Endometrium (tissue), 2 donors: ENCODE results near the gene OR1N2.
"Not testable (repeated sequence)": the region's sequence is repeated elsewhere in the genome, so short reads cannot be mapped to it uniquely, and the experiment has no call there.

ENCODE experiments used
- FAIRE-seq: peaks from 2 replicates; lab custom pipeline; 2012; peaks lifted over from hg19 to GRCh38; lab: Jason Lieb, UNC
- donor health status: control.
- donor health status: control.

The OR1N2 gene

DNA sequence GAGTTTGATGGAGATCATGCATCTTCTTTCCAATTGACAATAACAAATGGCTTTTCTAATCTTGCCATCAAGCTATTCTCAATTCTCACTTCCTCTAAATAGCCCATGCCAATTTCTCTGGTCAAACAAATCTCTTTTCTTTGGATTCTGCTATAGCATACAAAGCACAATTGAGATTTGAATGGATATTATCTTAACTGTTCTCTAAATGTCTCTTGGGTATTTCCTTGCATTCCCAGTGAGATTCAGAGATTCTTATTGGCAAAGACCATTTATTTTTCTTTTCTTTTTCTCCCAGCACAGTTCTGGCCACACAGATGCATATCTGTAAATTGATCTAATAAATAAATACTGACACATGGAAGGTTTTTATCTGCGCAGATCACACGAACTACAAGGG, at the start of gene OR1N2:
OR1N2 (plus strand) TSS at position 301 of the 400 bp plus-strand sequence. CDS start 100 bp downstream, outside the sequence.
- FAIRE-seq: no peak

GRCh38 chr9:122506964-122507363, 45.9 kb upstream of the OR1N2 start:
- no peak for FAIRE-seq

DNA sequence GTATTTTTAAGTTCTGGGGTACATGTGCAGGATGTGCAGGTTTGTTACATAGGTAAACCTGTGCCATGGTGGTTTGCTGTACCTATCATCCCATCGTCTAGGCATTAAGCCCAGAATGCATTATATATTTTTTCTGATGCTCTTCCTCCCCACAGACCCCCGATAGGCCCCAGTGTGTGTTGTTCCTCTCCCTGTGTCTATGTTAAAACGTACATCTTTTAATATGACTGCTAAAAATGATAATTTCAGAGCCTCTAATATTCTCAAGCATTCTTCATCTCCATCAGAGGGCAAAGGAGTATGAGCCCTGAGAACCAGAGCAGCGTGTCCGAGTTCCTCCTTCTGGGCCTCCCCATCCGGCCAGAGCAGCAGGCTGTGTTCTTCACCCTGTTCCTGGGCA, 42.4 kb upstream of the OR1N2 start, which contains the start of gene OR1J2:
OR1J2 (plus strand) TSS at position 301 of the 400 bp plus-strand sequence; CDS start at position 301, 0 bp downstream.
- FAIRE-seq: no peak

GRCh38 chr9:122518226-122518625, 34.7 kb upstream of the OR1N2 start:
- no peak for FAIRE-seq

DNA sequence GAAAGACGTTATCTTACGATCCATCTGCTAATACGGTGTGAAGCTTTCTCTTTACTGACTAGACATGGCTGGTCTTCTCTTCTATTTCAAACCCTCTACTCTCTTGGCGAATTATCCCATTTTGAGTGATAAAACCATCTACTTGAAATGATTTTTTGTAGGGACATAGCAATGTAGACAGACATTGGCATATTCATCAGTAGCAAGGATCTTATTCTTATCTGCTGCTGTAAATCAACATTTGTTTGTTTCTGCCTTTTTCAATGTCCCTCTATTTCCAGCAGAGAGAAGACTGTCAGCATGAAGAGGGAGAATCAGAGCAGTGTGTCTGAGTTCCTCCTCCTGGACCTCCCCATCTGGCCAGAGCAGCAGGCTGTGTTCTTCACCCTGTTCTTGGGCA, 34.1 kb upstream of the OR1N2 start, which contains the start of gene OR1J4:
OR1J4 (plus strand) TSS at position 301 of the 400 bp plus-strand sequence; CDS start at position 301, 0 bp downstream.
- FAIRE-seq: no peak

DNA sequence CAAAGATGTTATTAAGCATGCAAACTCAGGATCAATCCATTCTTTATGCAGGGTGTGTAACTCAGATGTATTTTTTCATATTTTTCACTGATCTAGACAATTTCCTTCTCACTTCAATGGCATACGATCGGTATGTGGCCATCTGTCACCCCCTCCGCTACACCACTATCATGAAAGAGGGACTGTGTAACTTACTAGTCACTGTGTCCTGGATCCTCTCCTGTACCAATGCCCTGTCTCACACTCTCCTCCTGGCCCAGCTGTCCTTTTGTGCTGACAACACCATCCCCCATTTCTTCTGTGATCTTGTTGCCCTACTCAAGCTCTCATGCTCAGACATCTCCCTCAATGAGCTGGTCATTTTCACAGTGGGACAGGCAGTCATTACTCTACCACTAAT, 33.5 kb upstream of the OR1N2 start:
- FAIRE-seq: no peak

DNA sequence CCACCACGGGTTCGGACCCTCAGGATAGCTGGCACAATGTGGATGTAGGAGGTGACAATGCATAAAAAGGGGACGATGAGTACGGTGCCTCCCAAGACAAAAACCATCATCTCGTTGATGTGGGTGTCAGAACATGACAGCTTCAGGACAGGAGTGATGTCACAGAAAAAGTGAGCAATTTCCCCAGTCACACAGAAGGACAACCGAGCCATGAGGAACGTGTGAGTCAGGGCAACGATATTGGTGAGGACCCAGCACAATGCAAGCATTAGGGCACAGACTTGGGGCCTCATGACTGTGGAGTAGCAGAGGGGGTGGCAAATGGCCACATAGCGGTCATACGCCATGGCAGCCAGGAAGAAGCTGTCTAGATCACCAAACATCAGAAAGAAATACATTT, 26.3 kb upstream of the OR1N2 start:
- FAIRE-seq: no peak

GRCh38 chr9:122527193-122527592, 25.7 kb upstream of the OR1N2 start, which contains the start of gene OR1N1:
Gene OR1N1 (minus strand): TSS chr9:122527293. CDS start chr9:122527293, 0 bp downstream.
- FAIRE-seq: no peak

GRCh38 chr9:122531157-122531556, 21.8 kb upstream of the OR1N2 start:
- FAIRE-seq: not testable (repeated sequence)

- FAIRE-seq: peak; percentile 91
Observed at GRCh38 chr9:122536134-122536533, 16.8 kb upstream of the OR1N2 start.

DNA sequence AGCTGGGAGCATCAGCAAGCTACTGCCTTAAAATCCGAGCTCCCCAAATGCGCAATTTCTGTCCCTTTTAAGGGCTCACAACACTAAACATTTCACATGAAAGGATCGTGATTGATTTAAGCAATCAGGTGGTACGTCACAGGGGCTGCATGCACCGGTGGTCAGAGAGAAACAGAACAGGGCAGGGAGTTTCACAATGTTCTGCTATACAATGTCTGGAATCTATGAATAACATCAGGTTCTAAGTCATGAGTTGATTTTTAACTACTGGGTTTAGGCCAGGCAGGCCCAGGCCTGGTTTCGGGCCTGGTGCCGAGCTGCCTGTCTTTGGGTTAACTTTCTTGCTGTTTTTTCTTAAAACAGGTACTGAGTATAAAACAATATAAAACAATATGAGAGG, 15.8 kb upstream of the OR1N2 start:
- FAIRE-seq: not testable (repeated sequence)

- FAIRE-seq: no peak
Observed at GRCh38 chr9:122538757-122539156, 14.2 kb upstream of the OR1N2 start.

DNA sequence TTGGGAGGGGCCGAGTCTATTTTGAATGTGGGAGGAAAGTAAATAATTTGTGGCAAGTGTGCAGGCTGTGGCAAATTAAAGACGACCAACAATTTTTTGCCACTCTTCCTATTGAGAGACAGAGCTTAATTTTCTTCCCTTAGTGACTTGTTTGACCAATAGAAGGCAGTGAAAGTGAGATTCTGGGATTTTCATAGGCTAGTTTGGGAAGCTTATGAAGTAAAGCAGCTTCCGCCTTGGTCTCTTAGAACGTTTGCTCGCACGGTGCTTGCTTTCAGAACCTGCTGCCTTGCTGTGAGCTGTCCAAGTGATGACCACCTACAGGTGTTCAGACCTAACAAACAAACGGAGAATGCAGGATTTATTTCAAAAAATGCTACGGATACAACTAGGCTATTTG, 6.7 kb upstream of the OR1N2 start:
- FAIRE-seq: no peak

GRCh38 chr9:122551371-122551770, 1.5 kb upstream of the OR1N2 start:
- FAIRE-seq: no peak

- no peak for FAIRE-seq
Observed at GRCh38 chr9:122561446-122561845, 8.5 kb downstream of the OR1N2 start.

DNA sequence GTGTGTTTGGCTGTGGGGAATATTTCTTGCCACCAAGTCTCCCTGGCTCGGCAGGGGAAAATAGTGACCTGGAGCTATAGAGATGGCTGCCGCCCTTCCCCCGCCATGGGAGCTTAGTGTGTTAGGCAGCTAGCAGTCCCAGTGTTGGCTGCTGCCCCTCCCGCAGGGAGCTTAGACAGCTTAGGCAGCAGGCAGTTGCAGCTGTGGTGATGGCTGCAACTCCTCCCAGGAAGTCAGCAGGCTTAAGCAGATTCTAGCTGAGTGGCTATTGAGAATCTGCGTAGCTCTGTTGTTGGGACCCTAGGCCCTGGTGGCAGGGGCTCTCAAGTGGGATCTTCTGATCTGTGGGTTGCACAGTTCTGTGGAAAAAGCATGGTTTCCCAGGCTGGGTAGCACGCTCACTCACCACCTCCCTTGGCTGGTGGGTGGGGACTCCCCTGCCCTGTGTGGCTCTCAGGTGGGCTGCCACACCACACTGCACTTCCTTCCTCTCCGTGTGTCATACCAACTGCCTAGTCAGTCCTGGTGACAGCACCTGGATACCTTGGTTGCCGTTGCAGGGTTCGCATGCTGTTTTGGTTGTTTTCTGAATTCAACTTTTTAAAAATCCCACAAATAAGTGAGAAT, 9.3 kb downstream of the OR1N2 start:
- no peak for FAIRE-seq

- no peak for FAIRE-seq
Observed at GRCh38 chr9:122567901-122568300, 15.0 kb downstream of the OR1N2 start.

- FAIRE-seq: no peak
Observed at GRCh38 chr9:122572456-122572855, 19.5 kb downstream of the OR1N2 start.

- FAIRE-seq: no peak
Observed at GRCh38 chr9:122579874-122580273, 27.0 kb downstream of the OR1N2 start.

DNA sequence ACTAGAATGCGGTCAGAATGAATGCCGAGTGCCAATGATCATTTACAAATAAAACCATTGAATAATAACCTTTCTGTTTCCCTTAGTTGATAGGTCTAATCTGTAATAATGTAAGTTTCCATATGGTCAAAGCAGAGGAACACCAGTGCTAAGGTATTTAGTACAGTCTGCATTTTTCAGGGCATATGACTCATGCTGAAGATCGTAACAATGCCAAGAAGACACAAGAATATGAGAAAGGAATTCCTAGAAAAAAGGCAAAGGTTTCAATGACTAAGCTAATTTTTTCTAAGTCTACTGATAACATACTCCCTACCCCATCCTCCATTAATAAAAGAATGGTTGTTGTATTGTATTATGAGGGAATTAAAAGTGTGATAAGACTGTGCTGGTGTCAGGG, 27.4 kb downstream of the OR1N2 start:
- FAIRE-seq: no peak

DNA sequence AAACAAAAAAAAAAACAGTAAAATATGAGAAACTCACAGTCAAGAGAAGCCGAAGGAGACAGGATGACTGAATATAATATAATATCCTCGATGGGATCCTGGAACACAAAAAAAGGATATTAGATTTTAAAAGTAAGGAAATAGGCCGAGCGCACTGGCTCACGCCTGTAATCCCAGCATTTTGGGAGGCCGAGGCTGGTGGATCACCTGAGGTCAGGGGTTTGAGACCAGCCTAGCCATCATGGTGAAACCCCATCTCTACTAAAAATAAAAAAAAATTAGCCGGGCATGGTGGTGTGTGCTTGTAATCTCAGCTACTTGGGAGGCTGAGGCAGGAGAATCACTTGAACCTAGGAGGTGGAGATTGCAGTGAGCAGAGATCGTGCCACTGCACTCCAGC, 30.4 kb downstream of the OR1N2 start, which contains the start of gene OR1L8:
OR1L8 (minus strand) TSS at position 101 of the 400 bp plus-strand sequence. CDS start 14,907 bp downstream, outside the sequence.
- FAIRE-seq: not testable (repeated sequence)
